ENCODE measurements around the gene PDE4D. TPM values are rescaled to one million over a fixed set of nuclear protein-coding genes. Genes with fewer than 3 reads are reported as not detected.

PDE4D gene
- total and polyA plus RNA-seq, 2 donors (not counting 1 experiment from before 2014, with no cell fraction given), result 14.9 to 171 TPM

DNA sequence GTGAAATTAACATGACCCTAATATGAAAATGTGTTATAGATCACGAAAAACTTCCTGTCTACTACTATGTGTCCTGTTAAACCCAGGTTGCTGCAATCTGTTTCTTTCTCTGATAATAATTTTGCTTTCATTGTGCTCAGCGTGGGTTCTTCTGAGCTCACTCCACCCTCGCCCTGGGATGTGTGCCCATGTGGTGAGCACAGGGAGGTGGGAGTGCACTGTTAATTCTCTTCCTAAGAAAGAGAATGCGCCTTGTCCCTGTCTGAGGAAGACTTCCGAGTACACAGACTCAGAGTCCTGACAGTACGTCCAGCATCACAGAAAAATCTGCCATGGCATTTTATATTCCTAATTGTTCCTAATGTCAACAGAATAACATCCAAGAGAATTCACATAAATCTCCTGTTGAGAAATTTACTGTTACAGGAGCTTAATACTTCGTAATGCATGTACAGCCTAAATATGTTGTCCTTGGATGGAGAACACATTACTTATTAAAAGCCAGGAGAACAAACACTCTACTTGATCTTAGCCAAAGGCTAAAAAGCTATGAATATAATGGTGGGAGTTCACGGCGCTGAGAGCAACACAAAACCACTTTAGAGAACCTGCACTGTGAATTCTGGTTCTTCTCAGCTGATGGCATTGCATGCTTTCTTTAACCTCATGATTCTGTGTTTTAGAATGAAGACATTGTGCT, 102.6 kb downstream of the PDE4D start:
- Mint-ChIP-seq H3K4me3 (peak overlapping the region; percentile 77), H3K4me1 (peaks cover 64% of the 10 kb centered on the region), H3K9me3 (ENCODE audit: insufficient read depth) (no peaks in the 10 kb centered on the region), H3K27me3 (no peaks in the 10 kb centered on the region), H3K27ac (peak overlapping the region; percentile 92)
- WGBS (ENCODE audit: insufficient coverage), result 100% methylated on average over 1 of the region's 9 CpGs
- Histone ChIP-seq H2AFZ (ENCODE audit: insufficient read depth, low read depth, low read length, poor library complexity, severe bottlenecking) (peak overlapping the region; percentile 59), H3K4me1 (ENCODE audit: control insufficient read depth in 2 of 2, insufficient read depth in 2 of 2, low read length in 2 of 2) (peaks cover 35 to 36% of the 10 kb centered on the region in 2 donors), H4K20me1 (ENCODE audit: control insufficient read depth, insufficient read depth, low read length, poor library complexity, severe bottlenecking) (no peaks in the 10 kb centered on the region), H3K9ac (ENCODE audit: low read length) (peak overlapping the region; percentile 49), H3K9me3 (ENCODE audit: control extremely low read depth in 1 of 3, control insufficient read depth in 2 of 3, insufficient read depth in 1 of 3, low read length in 2 of 3) (no peaks in the 10 kb centered on the region), H3K27ac (ENCODE audit: low read length in 2 of 2) (peak overlapping the region; percentile 62 to 83), H3K4me2 (replicated peaks; ENCODE audit: low read depth, low read length, poor library complexity, severe bottlenecking) (peak overlapping the region; percentile 64), H3K4me3 (ENCODE audit: control extremely low read depth in 1 of 5, extremely low read depth in 1 of 5, insufficient read depth in 1 of 5, low read depth in 2 of 5, low read length in 4 of 5) (peak overlapping the region in 1 of 5 experiments; percentile 48), H3K36me3 (replicated peaks in 1 of 2; ENCODE audit: control extremely low read depth in 1 of 2, control insufficient read depth in 1 of 2, extremely low read depth in 1 of 2, insufficient read depth in 2 of 2, low read length in 1 of 2) (no peaks in the 10 kb centered on the region), H3K79me2 (ENCODE audit: control insufficient read depth, insufficient read depth, low read length) (no peaks in the 10 kb centered on the region), H3K27me3 (replicated peaks in 1 of 4; ENCODE audit: control extremely low read depth in 1 of 4, control insufficient read depth in 3 of 4, insufficient read depth in 4 of 4, low read length in 3 of 4) (no peaks in the 10 kb centered on the region)
- ATAC-seq (ENCODE audit: low read depth), result peak; percentile 29
- DNase-seq, result no peak
- ChIA-PET POLR2A (interaction anchor here (0.5 kb wide), 1 partner anchor 27 kb away, joined by 4 read pairs; no protein-coding TSS in a partner anchor), CTCF (interaction anchor here (0.7 to 7.6 kb wide), 5 partner anchors 9 to 900 kb away, joined by 3 to 43 read pairs (median 4); no protein-coding TSS in a partner anchor)
- intact Hi-C loops (cut with micrococcal nuclease), result loop anchor here (1.0 to 10.0 kb wide), 6 partner anchors 8 to 756 kb away; no protein-coding TSS in a partner anchor
- TF ChIP-seq EZH2 (IDR thresholded peaks at IDR 0.05; ENCODE audit: borderline replicate concordance, insufficient read depth, low read depth, low read length, poor library complexity, severe bottlenecking), result no peak
- TF ChIP-seq, protein P1, sequence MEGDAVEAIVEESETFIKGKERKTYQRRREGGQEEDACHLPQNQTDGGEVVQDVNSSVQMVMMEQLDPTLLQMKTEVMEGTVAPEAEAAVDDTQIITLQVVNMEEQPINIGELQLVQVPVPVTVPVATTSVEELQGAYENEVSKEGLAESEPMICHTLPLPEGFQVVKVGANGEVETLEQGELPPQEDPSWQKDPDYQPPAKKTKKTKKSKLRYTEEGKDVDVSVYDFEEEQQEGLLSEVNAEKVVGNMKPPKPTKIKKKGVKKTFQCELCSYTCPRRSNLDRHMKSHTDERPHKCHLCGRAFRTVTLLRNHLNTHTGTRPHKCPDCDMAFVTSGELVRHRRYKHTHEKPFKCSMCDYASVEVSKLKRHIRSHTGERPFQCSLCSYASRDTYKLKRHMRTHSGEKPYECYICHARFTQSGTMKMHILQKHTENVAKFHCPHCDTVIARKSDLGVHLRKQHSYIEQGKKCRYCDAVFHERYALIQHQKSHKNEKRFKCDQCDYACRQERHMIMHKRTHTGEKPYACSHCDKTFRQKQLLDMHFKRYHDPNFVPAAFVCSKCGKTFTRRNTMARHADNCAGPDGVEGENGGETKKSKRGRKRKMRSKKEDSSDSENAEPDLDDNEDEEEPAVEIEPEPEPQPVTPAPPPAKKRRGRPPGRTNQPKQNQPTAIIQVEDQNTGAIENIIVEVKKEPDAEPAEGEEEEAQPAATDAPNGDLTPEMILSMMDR (IDR thresholded peaks at IDR 0.05), result no peak

GRCh38 chr5:59790376-59790775, 103.2 kb downstream of the PDE4D start:
- H3K27me3 ChIP-seq (replicated peaks in 1 of 4; ENCODE audit: control extremely low read depth in 1 of 4, control insufficient read depth in 3 of 4, insufficient read depth in 4 of 4, low read length in 3 of 4), result no peaks in the 10 kb centered on the region
- H3K27ac ChIP-seq (ENCODE audit: low read length in 2 of 2), result peak overlapping the region; percentile 62 to 83
- H3K9ac ChIP-seq (ENCODE audit: low read length), result peak overlapping the region; percentile 49
- peaks cover 32 to 33% of the 10 kb centered on the region in 2 donors for H3K4me1 ChIP-seq (ENCODE audit: control insufficient read depth in 2 of 2, insufficient read depth in 2 of 2, low read length in 2 of 2)
- Mint-ChIP-seq H3K9me3 (ENCODE audit: insufficient read depth) (no peaks in the 10 kb centered on the region), H3K27ac (peak overlapping the region; percentile 92), H3K4me1 (peaks cover 59% of the 10 kb centered on the region), H3K27me3 (no peaks in the 10 kb centered on the region), H3K4me3 (peak overlapping the region; percentile 77)
- TF ChIP-seq, protein P1 (IDR thresholded peaks at IDR 0.05), result no peak
- TF ChIP-seq EZH2 (IDR thresholded peaks at IDR 0.05; ENCODE audit: borderline replicate concordance, insufficient read depth, low read depth, low read length, poor library complexity, severe bottlenecking), result no peak
- no peaks in the 10 kb centered on the region for H3K79me2 ChIP-seq (ENCODE audit: control insufficient read depth, insufficient read depth, low read length)
- H4K20me1 ChIP-seq (ENCODE audit: control insufficient read depth, insufficient read depth, low read length, poor library complexity, severe bottlenecking), result no peaks in the 10 kb centered on the region
- POLR2A ChIA-PET, result interaction anchor here (0.5 to 0.6 kb wide), 2 partner anchors 26 to 1332 kb away, joined by 4 read pairs; no protein-coding TSS in a partner anchor
- H3K4me2 ChIP-seq (replicated peaks; ENCODE audit: low read depth, low read length, poor library complexity, severe bottlenecking), result peak overlapping the region; percentile 64
- no peaks in the 10 kb centered on the region for H3K9me3 ChIP-seq (ENCODE audit: control extremely low read depth in 1 of 3, control insufficient read depth in 2 of 3, insufficient read depth in 1 of 3, low read length in 2 of 3)
- ATAC-seq (ENCODE audit: low read depth) (peak; percentile 84), DNase-seq (peak; percentile 78)
- WGBS (ENCODE audit: insufficient coverage), result 7% methylated on average over 2 of the region's 7 CpGs
- peak overlapping the region; percentile 59 for H2AFZ ChIP-seq (ENCODE audit: insufficient read depth, low read depth, low read length, poor library complexity, severe bottlenecking)
- peak overlapping the region in 2 of 5 experiments; percentile 1 to 48 for H3K4me3 ChIP-seq (ENCODE audit: control extremely low read depth in 1 of 5, extremely low read depth in 1 of 5, insufficient read depth in 1 of 5, low read depth in 2 of 5, low read length in 4 of 5)
- intact Hi-C loops (cut with micrococcal nuclease), result loop anchor here (1.0 to 10.0 kb wide), 6 partner anchors 9 to 756 kb away; no protein-coding TSS in a partner anchor
- CTCF ChIA-PET, result interaction anchor here (0.9 to 7.6 kb wide), 6 partner anchors 9 to 899 kb away, joined by 3 to 43 read pairs (median 4); no protein-coding TSS in a partner anchor
- no peaks in the 10 kb centered on the region for H3K36me3 ChIP-seq (replicated peaks in 1 of 2; ENCODE audit: control extremely low read depth in 1 of 2, control insufficient read depth in 1 of 2, extremely low read depth in 1 of 2, insufficient read depth in 2 of 2, low read length in 1 of 2)
